GM23248 (cell line): ENCODE measurements around the gene CACNA1B.

Experiments
- EZH2 ChIP-seq: fragments of 200-600 bp; sonication (generic); IDR thresholded peaks from 2 replicates; pipeline ENCODE4 v1.6.1; 2018; ENCODE audit warnings: antibody characterized with exemption, mild to moderate bottlenecking; ENCODE audit not compliant: insufficient read depth, poor library complexity, severe bottlenecking
- EZH2phosphoT487 ChIP-seq: fragments of 200-600 bp; sonication (generic); IDR thresholded peaks from 2 replicates; pipeline ENCODE4 v1.6.1; 2018; ENCODE audit warnings: antibody characterized with exemption, moderate library complexity, mild to moderate bottlenecking, low read depth; ENCODE audit not compliant: insufficient read depth

DNA sequence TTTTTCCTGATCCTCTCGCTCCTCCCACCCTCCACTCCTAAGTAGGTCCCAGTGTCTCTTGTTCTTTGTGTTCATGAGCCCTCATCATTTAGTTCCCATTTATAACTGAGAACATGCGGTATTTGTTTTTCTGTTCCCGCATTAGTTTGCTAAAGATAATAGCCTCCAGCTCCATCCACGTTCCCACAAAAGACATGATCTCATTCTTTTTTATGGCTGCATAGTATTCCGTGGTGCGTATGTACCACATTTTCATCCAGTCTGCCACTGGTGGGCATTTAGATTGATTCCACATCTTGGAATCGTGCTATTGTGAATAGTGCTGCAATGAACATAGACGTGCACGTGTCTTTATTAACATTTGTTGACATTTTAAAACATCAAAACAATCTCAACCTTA, 34.2 kb upstream of the CACNA1B start:
- TF ChIP-seq EZH2 (no peak), EZH2phosphoT487 (no peak)
